HG02759 (cell line): ENCODE measurements around the gene KSR2.
"Not testable (repeated sequence)": the region's sequence is repeated elsewhere in the genome, so short reads cannot be mapped to it uniquely, and the experiment has no call there.

Source experiments
- ATAC-seq: cut with Tn5 transposase; IDR thresholded peaks from one replicate; pipeline ENCODE4 v1.9.1; 2021; ENCODE audit warnings: mild to moderate bottlenecking, moderate library complexity; ENCODE audit not compliant: unreplicated experiment

KSR2 gene

GRCh38 chr12:117649796-117650195 lies 319.0 kb downstream of the KSR2 start:
- no peak for ATAC-seq

GRCh38 chr12:117646520-117646919 lies 322.3 kb downstream of the KSR2 start:
- ATAC-seq = no peak

- no peak for ATAC-seq
Measured at GRCh38 chr12:117645473-117645872, 323.3 kb downstream of the KSR2 start.

- no peak for ATAC-seq
Measured at GRCh38 chr12:117643971-117644370, 324.8 kb downstream of the KSR2 start.

GRCh38 chr12:117641885-117642284 lies 326.9 kb downstream of the KSR2 start:
- no peak for ATAC-seq

GRCh38 chr12:117640511-117640910 lies 328.3 kb downstream of the KSR2 start:
- ATAC-seq = no peak

GRCh38 chr12:117629454-117629853 lies 339.3 kb downstream of the KSR2 start:
- ATAC-seq = no peak

- not testable (repeated sequence) for ATAC-seq
Measured at GRCh38 chr12:117628711-117629110, 340.1 kb downstream of the KSR2 start.

- no peak for ATAC-seq
Measured at GRCh38 chr12:117622741-117623140, 346.0 kb downstream of the KSR2 start.

GRCh38 chr12:117622087-117622486 lies 346.7 kb downstream of the KSR2 start:
- ATAC-seq = no peak

GRCh38 chr12:117607778-117608177 lies 361.0 kb downstream of the KSR2 start:
- no peak for ATAC-seq

GRCh38 chr12:117606945-117607344 lies 361.8 kb downstream of the KSR2 start:
- ATAC-seq = no peak

GRCh38 chr12:117606024-117606423 lies 362.8 kb downstream of the KSR2 start:
- ATAC-seq = no peak

GRCh38 chr12:117603316-117604113 lies 365.3 kb downstream of the KSR2 start:
- ATAC-seq = no peak

GRCh38 chr12:117599849-117600248 lies 368.9 kb downstream of the KSR2 start:
- no peak for ATAC-seq

GRCh38 chr12:117596968-117597367 lies 371.8 kb downstream of the KSR2 start:
- no peak for ATAC-seq

- no peak for ATAC-seq
Measured at GRCh38 chr12:117595751-117596150, 373.0 kb downstream of the KSR2 start.

GRCh38 chr12:117594481-117594880 lies 374.3 kb downstream of the KSR2 start:
- ATAC-seq = no peak

GRCh38 chr12:117593815-117594400 lies 374.9 kb downstream of the KSR2 start:
- no peak for ATAC-seq

- no peak for ATAC-seq
Measured at GRCh38 chr12:117592588-117593305, 376.0 kb downstream of the KSR2 start.

- no peak for ATAC-seq
Measured at GRCh38 chr12:117590999-117591398, 377.8 kb downstream of the KSR2 start.

- no peak for ATAC-seq
Measured at GRCh38 chr12:117590386-117590785, 378.4 kb downstream of the KSR2 start.
